ENCODE results near the gene FGFR1OP2.

The FGFR1OP2 gene

GRCh38 chr12:26906704-26907103 lies 31.6 kb upstream of the FGFR1OP2 start:
- no peak overlapping the region for H3K4me3 ChIP-seq (ENCODE audit: low read depth, low read length)
- no peak for TF ChIP-seq CTCF (conservative IDR thresholded peaks at IDR 0.05; ENCODE audit: low read depth, low read length)

DNA sequence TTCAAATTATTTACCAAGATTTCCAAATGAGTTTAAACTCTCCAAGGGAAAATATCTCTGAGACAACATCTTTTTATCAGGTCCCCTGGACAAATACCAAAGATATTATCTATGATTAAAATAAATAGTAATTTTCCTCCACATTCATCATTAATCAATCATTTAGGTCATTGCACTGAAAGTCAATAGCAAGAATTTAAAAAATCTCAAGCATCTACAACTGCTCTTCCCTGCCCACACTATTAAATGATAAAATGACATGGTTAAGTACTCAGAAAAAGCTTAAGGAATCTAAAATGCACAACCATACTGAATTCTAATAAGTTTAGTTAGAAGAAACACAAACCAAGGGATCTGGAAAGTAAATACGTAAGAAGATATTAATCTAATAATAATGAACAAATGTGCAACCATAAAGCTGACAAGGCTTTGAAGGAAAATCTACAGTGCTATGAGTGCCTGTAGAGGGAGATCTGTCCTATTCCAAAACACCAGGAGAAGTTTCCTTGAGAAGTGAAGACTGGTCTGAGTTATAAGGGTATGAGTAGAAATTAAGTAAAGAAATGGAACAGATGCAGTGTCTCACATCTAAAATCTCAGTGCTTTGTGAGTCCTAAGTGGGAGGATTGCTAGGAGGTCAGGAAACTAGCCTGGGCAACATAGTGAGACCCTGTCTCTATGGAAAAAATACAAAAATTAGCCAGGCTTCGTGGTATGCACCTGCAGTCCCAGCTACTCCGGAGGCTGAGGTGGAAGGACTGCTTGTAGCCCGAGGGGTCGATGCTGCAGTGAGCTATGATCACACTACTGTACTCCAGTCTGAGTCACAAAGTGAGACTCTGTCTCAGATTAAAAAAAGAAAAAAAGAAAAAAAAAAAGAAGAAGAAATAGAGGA lies 19.7 kb upstream of the FGFR1OP2 start:
- peak; percentile 53 for DNase-seq (ENCODE audit: low read depth)
- TF ChIP-seq CTCF (conservative IDR thresholded peaks at IDR 0.05; ENCODE audit: low read depth, low read length), result peak; percentile 42
- H3K4me3 ChIP-seq (ENCODE audit: low read depth, low read length), result no peak overlapping the region

More at GRCh38 chr12:26906704-26907103, 31.6 kb upstream of the FGFR1OP2 start:
- no peak for DNase-seq (ENCODE audit: low read depth)

DNA sequence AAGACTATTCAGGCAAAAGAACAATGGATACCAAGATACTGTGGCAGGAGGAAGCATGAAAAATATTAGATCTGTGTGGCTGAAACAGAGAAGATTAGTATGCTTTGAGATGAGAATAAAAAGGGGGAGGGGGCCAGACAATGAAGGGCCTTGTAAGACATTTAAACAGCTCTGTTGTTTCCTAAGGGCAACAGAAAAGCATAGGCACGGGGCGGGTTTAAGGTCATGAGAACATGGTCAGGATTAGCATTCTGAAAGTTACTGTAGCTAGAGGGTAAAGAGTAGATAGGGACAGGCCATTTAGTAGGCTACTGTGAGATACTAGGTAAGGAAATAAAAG lies 19.1 kb upstream of the FGFR1OP2 start:
- DNase-seq (ENCODE audit: low read depth), result no peak
- H3K4me3 ChIP-seq (ENCODE audit: low read depth, low read length), result no peak overlapping the region
- TF ChIP-seq CTCF (conservative IDR thresholded peaks at IDR 0.05; ENCODE audit: low read depth, low read length), result no peak

DNA sequence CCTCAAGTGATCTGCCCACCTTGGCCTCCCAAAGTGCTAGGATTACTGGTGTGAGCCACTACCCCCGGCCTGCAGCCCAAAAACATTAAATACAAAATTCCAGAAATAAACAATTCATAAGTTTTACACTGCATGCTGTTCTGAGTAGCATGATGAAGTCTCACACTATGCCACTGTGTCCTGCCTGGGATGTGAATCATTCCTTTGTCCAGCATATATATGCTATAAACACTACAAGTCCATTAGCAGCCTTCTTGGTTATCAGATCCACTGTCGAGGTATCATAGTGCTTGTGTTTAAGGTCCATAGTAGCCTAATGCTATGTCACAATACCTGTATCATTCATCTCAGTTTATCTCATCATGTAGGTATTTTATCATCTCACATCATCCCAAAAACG lies 16.4 kb upstream of the FGFR1OP2 start:
- no peak overlapping the region for H3K4me3 ChIP-seq (ENCODE audit: low read depth, low read length)
- TF ChIP-seq CTCF (conservative IDR thresholded peaks at IDR 0.05; ENCODE audit: low read depth, low read length), result no peak
- DNase-seq (ENCODE audit: low read depth), result no peak

GRCh38 chr12:26928661-26929060 lies 9.6 kb upstream of the FGFR1OP2 start:
- no peak for DNase-seq (ENCODE audit: low read depth)
- H3K4me3 ChIP-seq (ENCODE audit: low read depth, low read length), result no peak overlapping the region
- no peak for TF ChIP-seq CTCF (conservative IDR thresholded peaks at IDR 0.05; ENCODE audit: low read depth, low read length)

GRCh38 chr12:26929590-26929989 lies 8.7 kb upstream of the FGFR1OP2 start:
- no peak for TF ChIP-seq CTCF (conservative IDR thresholded peaks at IDR 0.05; ENCODE audit: low read depth, low read length)
- H3K4me3 ChIP-seq (ENCODE audit: low read depth, low read length), result no peak overlapping the region
- DNase-seq (ENCODE audit: low read depth), result no peak

Measured in choroid plexus epithelial cell (primary cell).